Activated naive CD4-positive, alpha-beta T cell treated with Interleukin-2 at 50 U/mL for 16 hours (primary cell): ENCODE results near the gene TLE7.

Source experiments
- DNase-seq: peaks from one replicate; pipeline ENCODE4 v3.0.0-alpha.2; 2020

The TLE7 gene

GRCh38 chr16:71448274-71448866, 6.5 kb upstream of the TLE7 start:
- no peak for DNase-seq

GRCh38 chr16:71443714-71444113, 1.9 kb upstream of the TLE7 start:
- DNase-seq, result no peak

GRCh38 chr16:71441348-71442050, 355 bp downstream of the TLE7 start:
- peak; percentile 17 for DNase-seq

GRCh38 chr16:71440669-71441347, 1.0 kb downstream of the TLE7 start:
- DNase-seq, result no peak

- no peak for DNase-seq
Measured at GRCh38 chr16:71439523-71439922, 2.3 kb downstream of the TLE7 start.

- no peak for DNase-seq
Measured at GRCh38 chr16:71436473-71436872, 5.4 kb downstream of the TLE7 start.

- no peak for DNase-seq
Measured at GRCh38 chr16:71432906-71433305, 8.9 kb downstream of the TLE7 start.

- no peak for DNase-seq
Measured at GRCh38 chr16:71431991-71432390, 9.9 kb downstream of the TLE7 start.

- DNase-seq, result no peak
Measured at GRCh38 chr16:71431176-71431575, 10.7 kb downstream of the TLE7 start.

- DNase-seq, result no peak
Measured at GRCh38 chr16:71430744-71431143, 11.1 kb downstream of the TLE7 start.

- no peak for DNase-seq
Measured at GRCh38 chr16:71429581-71429980, 12.3 kb downstream of the TLE7 start.

GRCh38 chr16:71428883-71429282, 13.0 kb downstream of the TLE7 start:
- no peak for DNase-seq

GRCh38 chr16:71428385-71428784, 13.5 kb downstream of the TLE7 start:
- no peak for DNase-seq

- DNase-seq, result no peak
Measured at GRCh38 chr16:71426880-71427615, 14.8 kb downstream of the TLE7 start.

GRCh38 chr16:71426069-71426879, 15.6 kb downstream of the TLE7 start:
- DNase-seq, result no peak

GRCh38 chr16:71425746-71426068, 16.1 kb downstream of the TLE7 start:
- DNase-seq, result no peak

GRCh38 chr16:71424626-71425025, 17.2 kb downstream of the TLE7 start:
- DNase-seq, result no peak

GRCh38 chr16:71423865-71424264, 18.0 kb downstream of the TLE7 start:
- DNase-seq, result no peak

GRCh38 chr16:71423016-71423415, 18.8 kb downstream of the TLE7 start:
- no peak for DNase-seq

- peak; percentile 9 for DNase-seq
Measured at GRCh38 chr16:71421911-71422310, 19.9 kb downstream of the TLE7 start.

GRCh38 chr16:71414038-71414437, 27.8 kb downstream of the TLE7 start:
- DNase-seq, result no peak

GRCh38 chr16:71413341-71413740, 28.5 kb downstream of the TLE7 start:
- DNase-seq, result no peak
